ENCODE measurements around the gene PURA.

PURA gene

GRCh38 chr5:140107312-140108092 is 6.4 kb upstream of the PURA start (continued):
- TF ChIP-seq ZXDB (tag by site-specific recombination; IDR thresholded peaks at IDR 0.05) = peak; percentile 83; the same call in 1 of the 2 replicates
- TF ChIP-seq CTCF (tag by site-specific recombination; IDR thresholded peaks at IDR 0.05) = peak; percentile 90
- TF ChIP-seq ZNF10 (tag by site-specific recombination; IDR thresholded peaks at IDR 0.05) = no peak
- 0 out of 2 replicates have a peak, but pooled peaks have one; percentile 56 for TF ChIP-seq ZBTB1 (tag by site-specific recombination; IDR thresholded peaks at IDR 0.05)
- no peak for TF ChIP-seq ZNF26 (tag by site-specific recombination; IDR thresholded peaks at IDR 0.05)
- no peak for TF ChIP-seq AEBP2 (tag by site-specific recombination; IDR thresholded peaks at IDR 0.05; ENCODE audit: borderline replicate concordance)
- TF ChIP-seq ZFP3 (tag by site-specific recombination; IDR thresholded peaks at IDR 0.05; ENCODE audit: low read depth) = no peak
- no peak; the same call in none of the 2 replicates for TF ChIP-seq ZBTB10 (tag by site-specific recombination; IDR thresholded peaks at IDR 0.05)
- peak; percentile 66 for TF ChIP-seq ZNF692 (tag by site-specific recombination; IDR thresholded peaks at IDR 0.05)
- TF ChIP-seq ZNF37A (tag by site-specific recombination; IDR thresholded peaks at IDR 0.05) = no peak
- no peak for TF ChIP-seq PRDM4 (tag by site-specific recombination; IDR thresholded peaks at IDR 0.05)
- no peak for TF ChIP-seq ZNF23 (tag by site-specific recombination; IDR thresholded peaks at IDR 0.05; ENCODE audit: borderline replicate concordance)
- no peak for TF ChIP-seq ZNF529 (tag by site-specific recombination; IDR thresholded peaks at IDR 0.05; ENCODE audit: insufficient replicate concordance)
- TF ChIP-seq ZNF174 (tag by site-specific recombination; IDR thresholded peaks at IDR 0.05) = no peak
- 0 out of 2 replicates have a peak, but pooled peaks have one; percentile 11 for TF ChIP-seq YY1 (tag by site-specific recombination; IDR thresholded peaks at IDR 0.05)
- no peak for TF ChIP-seq ZNF664 (tag by site-specific recombination; IDR thresholded peaks at IDR 0.05)
- TF ChIP-seq ZNF639 (tag by site-specific recombination; IDR thresholded peaks at IDR 0.05) = no peak
- TF ChIP-seq OSR2 (tag by site-specific recombination; IDR thresholded peaks at IDR 0.05) = no peak
- TF ChIP-seq ZNF530 (tag by site-specific recombination; IDR thresholded peaks at IDR 0.05; ENCODE audit: low read depth) = no peak
- no peak for TF ChIP-seq BCL6B (tag by site-specific recombination; IDR thresholded peaks at IDR 0.05)
- no peak for TF ChIP-seq ZNF184 (tag by site-specific recombination; IDR thresholded peaks at IDR 0.05)
- TF ChIP-seq ZNF24 (tag by site-specific recombination; IDR thresholded peaks at IDR 0.05) = 0 out of 2 replicates have a peak, but pooled peaks have one; percentile 45
